HUDEP-2 (cell line): Measurements from ENCODE around the gene MYOM3.
A peak's percentile ranks its signal among the peaks of the same experiment; 100 is the strongest.

Experiments used
- DNase-seq, 76 experiments: peaks; one replicate each; lab custom pipeline; 2025; ENCODE audit not compliant: unreplicated experiment in 76 of 76; lab: John Stamatoyannopoulos, UW

MYOM3 gene

GRCh38 chr1:24111996-24112779 lies at the start of gene MYOM3:
MYOM3 (minus strand) TSS chr1:24112135; CDS start chr1:24108636, 3,499 bp downstream.
- DNase-seq, result peak in 59 of 76 experiments; percentile 4 to 74 (median 33)

- DNase-seq, result no peak
Observed at GRCh38 chr1:24161270-24161669, 49.3 kb upstream of the MYOM3 start.

- no peak for DNase-seq
Observed at GRCh38 chr1:24159366-24159765, 47.4 kb upstream of the MYOM3 start.

GRCh38 chr1:24157918-24158481 lies 46.1 kb upstream of the MYOM3 start:
- DNase-seq, result no peak

GRCh38 chr1:24156542-24157260 lies 44.8 kb upstream of the MYOM3 start:
- no peak for DNase-seq

DNA sequence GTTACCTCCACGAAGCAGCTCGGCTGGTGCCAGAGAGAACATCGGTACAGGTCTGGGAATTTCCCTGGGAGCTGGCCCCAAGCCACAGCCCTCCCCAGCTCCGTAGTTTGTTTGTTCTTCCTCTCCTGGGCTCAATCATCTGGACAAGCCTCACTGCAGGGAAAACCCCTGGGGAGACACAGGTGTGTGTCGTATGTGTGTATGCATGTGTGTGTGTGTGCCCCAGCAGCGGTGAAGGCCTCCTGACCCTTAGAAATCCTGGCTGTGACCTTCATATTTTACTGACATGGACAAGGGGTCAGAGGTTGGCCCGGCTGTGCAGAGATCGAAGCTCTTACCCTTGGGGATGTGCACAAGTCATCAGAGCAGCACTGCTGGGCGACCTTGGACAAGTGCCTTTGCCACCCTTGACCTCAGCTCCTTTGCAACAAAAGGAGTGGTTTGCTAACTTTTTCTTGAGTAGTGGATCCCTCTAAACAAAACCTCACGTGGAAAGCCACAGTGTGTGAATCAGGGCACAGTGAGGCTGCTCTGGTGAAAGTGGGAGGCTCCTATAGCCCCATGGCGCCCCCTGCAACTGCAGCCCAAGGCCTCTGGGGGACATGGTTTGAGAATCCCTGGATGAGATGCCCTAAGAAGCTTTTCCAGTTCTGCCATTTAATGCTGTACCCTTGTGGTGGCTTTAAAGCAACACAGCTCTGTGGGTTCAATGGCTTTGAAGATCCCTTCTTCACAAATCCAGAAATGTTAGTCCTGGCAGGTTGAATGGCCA lies 43.3 kb upstream of the MYOM3 start:
- no peak for DNase-seq

DNA sequence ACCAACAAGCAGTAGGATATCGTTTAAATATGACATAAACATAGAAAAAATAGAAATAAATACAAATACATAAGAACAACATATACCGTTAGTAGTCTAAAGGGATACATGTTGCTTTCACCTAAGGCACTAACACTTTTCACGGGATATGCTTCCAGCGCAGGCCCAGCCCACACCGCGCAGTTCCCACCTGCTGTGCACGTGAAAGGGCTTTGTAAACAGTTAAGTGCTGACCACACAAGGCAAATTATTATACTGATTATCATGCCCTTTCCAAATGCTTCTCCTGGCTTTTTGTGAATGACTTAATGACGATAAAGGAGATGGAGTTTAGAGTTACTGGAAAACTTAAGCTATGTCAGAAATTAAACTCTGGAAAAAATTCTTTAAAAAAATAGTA lies 42.3 kb upstream of the MYOM3 start:
- DNase-seq, result no peak

DNA sequence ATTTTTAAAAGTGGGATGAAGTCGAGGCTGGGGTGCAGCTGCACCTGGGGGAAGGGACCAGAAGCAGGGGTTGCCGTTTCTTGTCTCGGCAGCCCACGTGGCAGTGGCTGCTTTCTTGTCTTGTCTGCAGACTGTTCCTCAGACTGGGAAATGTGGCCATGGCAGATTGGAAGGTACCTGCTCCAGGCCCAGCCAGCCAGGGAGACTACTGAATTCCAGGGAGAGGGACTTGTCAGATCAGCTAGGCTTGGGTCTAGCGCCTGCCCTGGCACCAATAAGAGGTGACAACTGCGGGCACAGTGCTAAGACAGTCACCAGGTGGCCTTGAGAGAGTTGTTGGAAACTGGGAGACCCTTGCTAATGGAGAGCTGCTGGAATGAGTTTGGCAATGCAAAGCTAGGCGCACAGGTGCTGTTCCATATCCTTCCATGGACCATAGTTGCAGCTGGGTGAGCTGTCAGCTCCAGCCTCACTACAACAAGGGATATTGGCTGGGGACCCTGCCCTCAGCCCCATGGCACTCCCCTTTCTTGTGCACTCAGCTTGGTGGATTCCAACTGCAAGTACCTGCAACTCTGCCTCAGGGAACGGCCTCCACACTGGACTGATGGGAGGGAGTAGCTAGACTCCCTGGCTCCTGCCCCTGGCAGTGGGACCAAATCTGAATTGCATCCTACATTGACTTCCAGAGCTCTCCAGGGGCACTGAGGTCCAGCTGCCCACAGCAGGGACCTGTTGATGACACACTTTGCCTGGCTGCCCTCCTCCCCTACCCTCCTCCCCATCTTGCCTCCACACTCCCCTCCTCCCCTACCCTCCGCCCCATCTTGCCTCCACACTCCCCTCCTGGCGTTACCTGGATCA lies 40.9 kb upstream of the MYOM3 start:
- DNase-seq, result no peak

GRCh38 chr1:24151175-24151533 lies 39.2 kb upstream of the MYOM3 start:
- DNase-seq, result no peak

DNA sequence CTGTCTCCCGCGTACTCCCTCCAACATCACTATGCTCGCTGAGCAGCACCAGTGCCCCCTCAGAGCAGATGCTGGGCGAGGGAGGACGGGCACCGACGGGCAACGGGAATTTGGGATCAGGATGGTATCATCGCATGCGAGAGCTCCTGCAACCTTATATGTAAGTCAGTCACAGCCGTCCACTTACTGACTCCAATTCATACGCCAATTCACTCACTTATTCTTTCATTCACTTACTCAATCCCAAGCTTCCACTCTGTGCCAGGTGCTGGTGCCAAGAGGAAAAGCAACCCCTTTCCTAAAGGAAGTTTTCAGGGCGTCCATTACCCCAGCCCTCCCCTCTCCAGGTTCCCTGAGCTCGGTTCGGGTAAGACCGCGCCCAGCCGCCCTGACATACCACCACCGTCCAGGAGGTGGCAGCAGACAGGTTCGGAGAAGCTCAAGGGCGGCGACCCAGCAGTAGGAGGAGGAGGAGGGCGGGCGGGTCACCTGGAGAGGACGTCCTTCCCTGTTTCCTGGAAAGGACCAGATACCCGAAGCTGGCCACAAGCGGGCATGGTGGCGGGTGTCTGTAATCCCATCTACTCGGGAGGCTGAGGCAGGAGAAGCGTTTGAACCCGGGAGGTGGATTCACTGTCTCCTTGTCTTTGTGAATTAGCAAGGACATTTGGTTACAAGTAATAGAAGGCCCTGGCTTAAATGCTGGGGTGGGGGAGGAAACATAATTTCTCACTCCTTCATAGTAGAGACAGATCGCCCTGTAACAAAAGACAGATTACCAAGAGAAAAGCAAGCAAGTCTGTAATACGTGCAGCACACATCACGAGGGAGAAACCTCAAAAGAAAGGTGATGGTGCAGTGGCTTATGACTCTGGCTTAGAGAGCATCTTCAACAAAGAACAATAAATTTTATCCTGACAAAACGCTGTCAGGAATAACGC lies 38.6 kb upstream of the MYOM3 start:
- DNase-seq, result peak in 72 of 76 experiments; percentile 1 to 83 (median 64)

- DNase-seq, result peak in 59 of 76 experiments; percentile 6 to 70 (median 39)
Observed at GRCh38 chr1:24149866-24150233, 37.9 kb upstream of the MYOM3 start.

- no peak for DNase-seq
Observed at GRCh38 chr1:24147816-24148215, 35.9 kb upstream of the MYOM3 start.

GRCh38 chr1:24147194-24147593 lies 35.3 kb upstream of the MYOM3 start:
- DNase-seq, result no peak

GRCh38 chr1:24142546-24143534 lies 30.9 kb upstream of the MYOM3 start, which contains the start of gene IL22RA1:
IL22RA1 (minus strand) TSS chr1:24143140; CDS start chr1:24143082, 58 bp downstream.
- no peak for DNase-seq

GRCh38 chr1:24141311-24141997 lies 29.5 kb upstream of the MYOM3 start:
- no peak for DNase-seq

DNA sequence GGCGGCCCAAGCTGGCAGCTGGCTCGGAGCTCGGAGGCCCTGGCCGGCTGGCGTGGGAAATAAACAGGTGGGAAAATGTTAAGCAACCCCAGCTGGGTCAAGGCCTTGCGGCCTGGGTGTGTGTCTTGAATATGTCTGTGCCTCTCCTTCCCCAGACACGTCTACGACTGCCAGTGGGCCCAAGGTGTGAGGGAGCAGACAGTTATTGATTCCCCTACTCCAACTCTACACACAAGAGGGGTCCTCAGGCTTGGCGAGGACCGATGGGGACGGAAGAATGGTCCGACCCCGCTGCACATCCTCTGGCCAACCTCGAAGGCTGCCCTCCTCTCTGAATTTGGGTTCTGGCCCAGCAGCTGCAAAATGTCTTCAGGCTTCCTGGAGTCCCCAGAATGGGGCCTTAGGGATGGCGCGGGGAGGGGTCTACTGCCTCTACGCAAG lies 28.8 kb upstream of the MYOM3 start:
- DNase-seq, result no peak

- no peak for DNase-seq
Observed at GRCh38 chr1:24139841-24140425, 28.0 kb upstream of the MYOM3 start.
